Ureter (tissue), 1 donor: ENCODE results near the gene SUMF1. TPM values are rescaled to one million over a fixed set of nuclear protein-coding genes. Genes with fewer than 3 reads are reported as not detected.

ENCODE experiments used
- DNase-seq: peaks from one replicate; pipeline ENCODE4 v3.0.0-alpha.2; 2020; ENCODE audit warnings: low spot score
- total RNA-seq: library from RNA; stranded (reverse); gene quantifications from one replicate; pipeline ENCODE4 v1.2.4, GENCODE V29; 2023
- donor health status: DM: yes; HTN: yes; CAD: no.

Gene SUMF1
- total RNA-seq, 1 donor from 2014 or later, result 42.6 TPM

DNA sequence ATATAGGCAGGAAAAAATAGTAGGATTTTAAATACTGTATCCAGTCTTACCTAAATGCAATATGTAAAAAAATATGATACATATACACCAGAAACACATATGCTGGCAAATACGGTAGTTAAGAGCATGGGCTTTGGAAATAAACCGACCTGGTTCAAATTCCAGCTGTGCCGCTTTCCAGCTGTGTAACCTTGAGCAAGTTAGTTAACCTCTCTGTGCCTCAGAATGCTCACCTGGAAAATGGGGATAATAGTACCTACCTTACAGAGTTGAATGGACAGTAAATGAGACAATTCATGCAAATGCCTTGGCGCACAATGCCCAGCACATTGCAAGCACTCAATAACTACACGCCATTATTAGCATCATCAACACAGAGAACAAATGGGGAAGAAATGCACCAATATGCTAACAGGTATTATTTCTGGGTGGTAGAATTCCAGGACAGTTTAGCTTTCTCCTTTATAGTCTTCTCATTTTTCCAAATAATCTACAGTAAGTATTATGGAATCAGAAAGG is 50.6 kb downstream of the SUMF1 start:
- DNase-seq, result no peak

DNA sequence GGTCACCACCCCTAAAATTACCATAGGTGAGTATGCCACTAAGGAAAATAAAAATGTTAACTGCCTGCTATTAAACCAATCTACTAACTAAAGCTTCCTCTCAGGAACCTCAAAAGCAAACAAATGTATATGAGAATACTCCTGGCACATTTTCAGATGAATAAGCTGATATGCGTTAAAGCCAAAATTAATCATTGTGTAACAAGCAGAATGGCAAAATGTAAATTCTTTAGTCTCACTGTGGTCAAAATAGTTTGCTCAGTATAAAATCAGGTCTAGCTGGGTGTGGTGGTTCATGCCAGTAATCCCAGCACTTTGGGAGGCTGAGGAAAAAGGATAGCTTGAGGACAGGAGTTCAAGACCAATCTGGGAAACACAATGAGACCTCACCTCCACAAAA is 53.6 kb downstream of the SUMF1 start:
- no peak for DNase-seq

DNA sequence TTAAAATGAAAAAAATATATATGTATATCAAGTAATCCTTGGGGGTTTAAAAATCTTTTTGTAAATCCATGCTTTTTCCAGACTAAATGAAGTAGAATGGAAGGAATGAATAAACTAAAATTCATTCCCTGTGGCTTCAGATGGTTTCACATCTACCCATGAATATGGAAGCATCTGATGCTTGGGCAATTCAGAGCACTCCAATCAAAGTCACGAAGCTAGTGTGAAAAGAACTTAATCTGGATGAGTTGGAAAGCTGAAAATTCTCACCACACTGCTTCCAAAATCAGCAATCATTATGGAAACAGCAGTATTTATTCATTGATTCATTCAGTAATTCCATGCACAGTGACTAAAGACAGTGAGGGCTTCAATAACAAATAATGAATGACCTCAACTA is 55.2 kb downstream of the SUMF1 start:
- no peak for DNase-seq

DNA sequence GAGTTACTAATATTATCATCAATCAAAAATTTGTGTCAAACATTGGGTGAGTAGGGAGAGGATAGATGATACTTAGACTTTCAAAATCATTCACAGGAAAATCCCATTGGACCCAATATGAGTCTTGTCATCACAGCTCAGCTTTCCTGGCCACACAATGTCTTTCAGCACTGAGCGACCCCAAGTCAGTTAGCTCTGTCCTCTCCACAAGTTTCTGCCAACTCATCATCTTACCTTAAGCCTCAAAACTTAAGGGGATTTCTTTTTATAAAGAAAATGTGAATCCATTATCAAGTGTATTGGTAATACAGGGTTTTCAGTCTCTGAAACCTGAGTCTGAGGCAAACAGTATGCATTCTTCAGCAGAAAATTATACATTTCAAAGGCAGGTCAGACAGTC is 55.8 kb downstream of the SUMF1 start:
- no peak for DNase-seq

DNA sequence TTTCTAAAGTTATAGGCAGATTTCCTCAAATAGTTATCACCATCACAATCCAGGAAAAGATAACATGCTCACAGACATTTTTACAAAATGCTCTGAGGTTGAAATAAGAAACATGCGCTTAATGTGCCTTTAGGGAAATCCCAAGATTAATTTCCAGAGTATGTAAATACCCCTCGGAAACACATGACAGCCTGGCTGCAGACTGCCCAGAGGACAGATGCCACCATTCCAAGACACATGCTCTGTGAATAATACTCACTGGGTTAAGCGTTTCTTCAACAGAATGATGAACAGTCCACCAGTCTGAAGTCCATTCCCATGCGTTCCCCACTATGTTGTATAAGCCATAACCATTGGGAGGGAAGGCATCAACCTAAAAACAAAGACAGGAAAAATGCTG is 56.5 kb downstream of the SUMF1 start:
- no peak for DNase-seq

DNA sequence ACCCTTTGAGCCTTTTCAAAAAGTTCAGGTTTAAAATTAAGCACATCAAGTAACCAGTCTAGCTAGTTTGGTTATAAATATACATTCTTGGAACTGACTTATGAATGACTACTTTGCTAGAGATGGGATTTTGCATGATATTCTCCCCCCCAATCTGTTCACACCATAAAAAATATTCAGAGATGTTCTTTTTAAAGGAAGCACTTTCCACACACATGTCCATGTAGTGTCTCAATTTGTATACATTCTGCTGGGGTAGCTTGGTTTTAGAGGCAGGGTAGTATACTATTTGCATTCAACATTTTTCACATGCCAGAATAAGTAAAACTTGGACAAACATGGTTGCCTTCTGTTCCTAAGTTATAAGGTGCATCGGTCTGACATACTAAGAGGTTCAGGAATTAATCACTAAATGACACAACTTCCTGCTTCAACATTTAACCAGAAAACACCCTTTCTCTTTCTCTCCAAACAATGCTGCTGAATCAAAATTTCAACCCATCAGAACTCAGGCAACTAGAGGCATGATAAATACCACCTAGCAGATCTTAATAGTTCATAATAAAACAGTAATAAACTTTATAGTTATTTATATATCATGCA is 57.0 kb downstream of the SUMF1 start:
- DNase-seq, result no peak

DNA sequence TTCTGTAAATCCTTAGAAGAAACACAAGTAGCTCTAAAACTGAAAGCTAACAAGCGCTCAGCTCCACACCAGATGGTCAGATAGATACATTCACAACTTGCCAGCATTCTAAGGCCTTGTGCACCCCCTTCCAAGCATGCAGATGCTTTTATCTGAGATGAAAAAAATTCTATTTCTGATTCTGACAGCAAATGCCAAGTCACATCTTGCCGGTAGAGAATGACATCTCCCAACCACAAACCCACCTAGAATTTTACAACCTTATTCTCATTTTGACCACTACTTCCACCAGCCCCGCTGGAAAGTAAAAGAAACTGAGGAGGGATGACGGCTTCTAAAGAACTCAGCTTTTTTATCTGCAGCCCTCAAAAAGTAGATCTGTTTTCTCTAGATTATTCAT is 57.7 kb downstream of the SUMF1 start:
- DNase-seq, result no peak

DNA sequence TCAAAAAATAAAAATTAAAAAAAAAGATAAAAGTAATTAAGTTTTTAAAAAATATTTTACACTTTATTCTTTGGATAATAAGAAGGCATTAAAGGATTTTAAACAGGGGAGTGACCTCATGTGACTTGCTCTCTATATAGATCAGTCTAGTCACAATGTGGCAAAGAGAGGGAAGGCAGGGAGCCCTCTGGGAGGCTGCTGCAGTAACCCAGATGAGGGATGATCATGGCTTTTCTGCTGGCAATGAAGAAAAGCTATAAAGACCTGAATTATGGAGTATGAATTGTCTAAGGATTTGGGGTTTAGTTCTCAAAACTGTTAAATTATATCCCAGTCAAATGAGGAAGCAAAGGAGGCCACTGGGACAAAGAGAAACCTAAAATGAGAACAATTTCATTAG is 58.1 kb downstream of the SUMF1 start:
- no peak for DNase-seq

DNA sequence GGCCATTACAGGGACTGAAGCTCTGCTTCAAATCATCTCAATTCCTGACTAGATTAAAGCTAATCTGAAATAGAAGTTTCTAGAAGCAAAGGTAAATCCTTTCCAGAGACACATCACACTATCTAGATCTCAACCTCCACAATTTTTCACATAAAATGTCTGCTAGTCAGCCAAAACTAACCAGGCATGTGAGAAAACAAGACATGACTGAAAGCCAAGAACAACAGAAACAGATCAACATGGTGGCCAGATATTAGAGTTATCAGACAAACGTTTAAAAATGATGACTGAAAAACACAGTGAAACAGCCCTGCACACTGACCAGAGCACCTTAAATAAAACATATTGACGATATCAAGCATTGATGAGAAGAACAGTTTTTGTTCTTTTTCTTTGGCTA is 59.1 kb downstream of the SUMF1 start:
- DNase-seq, result no peak

DNA sequence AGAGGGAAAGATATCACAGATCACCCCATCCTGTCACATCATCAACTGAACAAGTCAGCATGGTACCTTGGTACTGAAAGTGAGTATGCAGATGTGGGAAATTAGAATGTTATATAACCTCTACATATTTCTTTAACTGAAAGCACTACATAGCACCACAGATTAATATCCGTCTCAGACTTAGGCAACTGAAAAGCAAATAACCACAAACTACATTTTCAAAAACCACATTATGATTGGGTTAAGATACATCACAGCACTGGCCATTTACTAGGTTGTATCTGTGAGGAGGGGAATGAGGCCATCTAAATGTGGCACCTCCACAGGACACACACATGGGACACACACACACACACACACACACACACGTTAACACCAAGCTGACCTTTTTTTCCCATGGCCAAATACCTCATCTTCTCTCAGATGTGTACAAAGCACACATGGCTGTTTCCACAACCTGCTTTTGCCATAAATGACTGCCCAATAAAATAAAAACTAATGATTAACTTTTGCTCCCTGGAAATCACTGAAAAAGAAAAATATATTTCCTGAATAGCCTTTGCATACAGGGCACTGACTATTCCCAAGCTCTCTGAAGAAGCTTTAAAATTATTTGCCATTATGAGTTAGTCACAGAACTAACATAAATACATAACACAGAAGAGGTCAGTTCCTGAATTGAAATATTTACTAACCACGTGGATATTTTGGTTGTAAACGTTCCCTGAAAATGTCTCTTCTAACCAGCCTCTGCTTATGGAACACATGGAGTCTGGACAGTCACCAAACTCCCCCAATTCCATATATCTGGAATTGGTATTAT is 60.1 kb downstream of the SUMF1 start:
- no peak for DNase-seq

DNA sequence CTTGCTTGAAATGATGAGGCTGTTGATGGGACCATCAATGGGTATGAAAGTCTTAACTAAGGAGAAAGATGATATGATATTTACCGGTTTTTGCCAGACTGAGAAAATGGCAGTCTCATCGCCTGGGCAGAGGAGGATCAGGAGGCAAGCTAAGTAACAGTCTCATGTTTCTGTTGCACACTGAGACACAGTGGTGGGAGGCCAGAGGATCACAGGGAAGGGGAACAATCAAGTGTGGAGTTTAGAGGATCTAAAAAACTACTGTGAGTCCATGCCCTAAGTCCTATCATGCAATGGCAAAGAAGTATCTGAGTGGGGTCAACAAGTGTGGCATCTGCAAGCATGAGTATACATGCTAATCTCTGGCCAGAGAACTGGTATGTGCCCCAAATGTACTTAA is 62.2 kb downstream of the SUMF1 start:
- DNase-seq, result no peak

DNA sequence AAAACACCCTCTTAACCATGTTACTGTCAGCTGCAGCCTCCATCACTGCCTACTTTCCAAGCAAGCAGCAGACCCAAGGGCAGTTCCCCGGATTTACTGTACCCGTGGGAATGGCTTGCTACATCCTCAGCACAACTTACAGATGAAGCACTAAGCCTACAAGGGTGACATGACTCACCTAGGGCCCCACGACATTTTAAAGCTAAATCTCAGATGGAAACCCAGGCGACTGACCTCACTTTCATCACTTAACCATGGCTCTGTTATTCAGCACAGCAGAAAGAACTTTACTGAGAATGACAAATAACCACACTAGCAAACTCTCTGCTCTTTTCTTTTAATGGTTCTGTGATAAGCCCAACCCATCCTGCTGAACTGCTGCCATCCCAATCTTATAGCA is 65.6 kb downstream of the SUMF1 start:
- no peak for DNase-seq

DNA sequence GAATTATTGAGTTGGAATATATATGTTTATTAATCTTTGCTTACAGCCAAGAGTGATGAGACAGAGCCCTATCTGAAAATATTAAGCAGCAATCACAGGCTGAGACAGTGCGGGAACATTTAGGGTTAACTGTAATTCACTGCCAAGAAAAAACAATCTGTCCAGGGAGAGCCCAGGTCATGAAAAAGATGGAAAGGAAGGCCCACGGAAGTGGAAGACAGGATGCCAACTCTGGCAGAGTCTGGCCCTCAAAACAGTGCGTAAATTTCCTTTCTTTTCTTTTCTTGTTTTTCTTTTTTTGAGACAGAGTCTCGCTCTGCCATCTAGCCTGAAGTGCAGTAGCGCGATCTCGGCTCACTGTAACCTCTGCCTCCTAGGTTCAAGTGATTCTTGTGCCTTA is 67.6 kb downstream of the SUMF1 start:
- no peak for DNase-seq

DNA sequence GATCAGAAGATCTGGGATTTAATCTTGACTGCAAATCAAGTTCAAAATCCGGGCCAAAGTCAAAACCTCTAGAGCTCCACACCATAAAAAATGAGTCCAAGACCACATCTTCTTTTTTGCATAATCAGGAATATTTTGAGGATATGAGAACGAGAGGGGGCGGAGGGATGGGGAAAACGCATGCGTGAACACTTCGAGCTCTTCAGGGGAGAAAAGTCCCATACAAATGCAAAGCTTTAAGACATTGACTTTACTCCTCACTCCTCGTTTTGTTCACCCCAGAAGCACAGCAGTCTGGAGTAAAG is 68.2 kb downstream of the SUMF1 start:
- no peak for DNase-seq

DNA sequence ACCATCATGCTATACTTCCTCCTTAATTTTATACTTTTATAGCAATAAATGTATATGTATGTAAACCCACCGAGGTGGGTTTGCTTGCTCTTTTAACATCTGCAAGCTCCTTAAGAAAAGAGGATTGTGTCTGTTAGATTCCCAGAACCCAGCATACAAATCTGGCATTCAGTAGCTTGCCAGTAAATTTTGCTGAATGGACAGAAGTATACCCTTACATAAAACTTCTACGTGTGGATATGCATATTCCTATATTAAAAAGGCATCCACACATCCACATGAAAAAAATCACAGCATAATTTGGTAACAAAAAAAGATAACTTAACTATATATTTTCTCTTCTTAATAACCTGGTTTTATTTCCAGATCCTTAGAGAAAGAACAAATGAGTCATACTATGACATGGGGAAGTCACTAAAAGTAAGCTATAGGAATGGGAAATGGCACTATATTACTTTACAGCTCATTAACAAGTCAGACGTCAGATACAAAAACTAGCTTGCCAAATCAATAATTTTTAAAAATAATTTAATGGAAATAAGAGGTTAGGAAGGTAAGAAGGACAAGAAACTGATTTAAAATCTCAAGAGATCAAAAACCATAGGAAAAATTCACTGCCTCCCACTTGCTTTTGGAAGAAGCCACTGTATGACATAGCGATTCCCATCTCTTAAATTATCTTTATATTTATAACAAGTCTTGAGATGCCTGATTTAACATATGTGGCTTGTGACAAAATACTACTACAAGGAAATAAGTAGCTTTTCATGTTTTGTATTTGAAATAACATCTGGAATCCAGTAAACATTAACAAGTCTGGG is 68.7 kb downstream of the SUMF1 start:
- DNase-seq, result no peak

DNA sequence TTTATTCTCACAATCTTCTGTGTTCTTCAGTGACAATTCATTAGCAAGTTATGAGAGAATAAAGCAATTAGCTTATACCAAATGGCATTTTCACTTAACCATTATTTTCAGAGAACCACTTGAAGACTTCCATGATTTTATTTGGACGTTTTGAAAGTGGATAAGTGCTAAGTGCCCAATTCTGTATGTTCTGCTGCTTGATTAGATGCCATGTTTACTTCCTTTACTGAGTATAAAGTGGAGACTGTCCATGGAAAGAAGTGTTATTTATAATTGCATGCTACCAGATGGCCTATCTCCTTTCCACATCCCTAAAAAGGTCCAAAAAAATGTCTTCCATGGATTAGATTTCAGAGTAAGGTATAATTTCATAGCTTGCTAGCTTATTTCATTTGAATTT is 69.6 kb downstream of the SUMF1 start:
- no peak for DNase-seq

DNA sequence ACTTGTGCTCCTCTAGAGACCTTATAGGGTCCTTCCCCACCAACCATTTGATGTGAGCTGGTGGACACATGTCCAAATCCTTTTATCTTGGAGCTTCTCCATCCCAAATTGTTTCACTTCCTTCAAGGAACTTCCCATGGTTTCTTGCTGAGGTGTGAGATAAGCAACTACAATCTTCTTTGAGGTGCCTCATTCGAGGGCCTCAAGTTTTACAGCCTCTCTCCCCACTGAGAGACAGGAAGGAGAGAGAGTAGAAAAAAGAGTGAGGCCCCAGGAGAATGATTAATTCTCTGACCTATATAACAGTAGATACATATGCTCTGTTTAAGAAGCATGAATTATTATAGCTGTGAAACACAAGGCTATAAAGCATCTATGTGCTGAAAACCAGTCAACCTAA is 70.5 kb downstream of the SUMF1 start:
- no peak for DNase-seq

DNA sequence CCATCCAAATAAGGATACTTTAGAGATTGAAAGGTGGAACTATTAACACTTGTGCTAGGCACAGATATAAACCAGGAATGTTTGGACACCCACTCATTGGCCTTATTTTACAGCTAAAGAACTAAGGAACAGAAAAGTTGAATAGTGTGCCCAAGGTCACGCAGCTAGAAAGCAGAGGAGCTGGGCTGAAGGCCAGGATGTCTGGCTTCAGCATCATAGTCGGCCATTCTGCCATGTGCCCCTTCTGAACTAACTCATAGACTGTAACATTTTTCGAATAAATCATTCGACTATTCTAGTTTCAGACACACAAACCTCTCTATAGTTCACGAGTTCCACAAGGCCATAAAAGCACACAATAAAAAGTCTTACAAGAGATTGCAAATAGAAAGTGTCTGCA is 71.1 kb downstream of the SUMF1 start:
- DNase-seq, result no peak

DNA sequence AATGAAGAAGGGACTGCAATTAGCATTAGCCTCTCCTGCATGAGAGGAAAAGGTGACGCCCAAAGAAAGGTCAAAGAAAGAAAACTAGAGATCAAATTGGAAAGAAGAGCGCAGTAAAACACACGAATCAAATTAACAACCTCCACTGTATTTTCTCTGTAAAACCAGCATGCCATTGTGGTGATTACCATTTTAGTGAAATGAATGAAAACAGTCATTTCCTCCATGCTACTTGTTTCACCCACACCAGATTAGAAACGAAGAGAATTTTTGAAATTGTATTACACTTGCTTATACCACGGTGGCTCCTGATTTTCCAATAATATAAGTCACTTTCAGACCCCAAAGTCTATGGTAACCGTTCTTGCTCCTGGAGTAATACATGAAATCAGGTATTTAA is 71.6 kb downstream of the SUMF1 start:
- no peak for DNase-seq

DNA sequence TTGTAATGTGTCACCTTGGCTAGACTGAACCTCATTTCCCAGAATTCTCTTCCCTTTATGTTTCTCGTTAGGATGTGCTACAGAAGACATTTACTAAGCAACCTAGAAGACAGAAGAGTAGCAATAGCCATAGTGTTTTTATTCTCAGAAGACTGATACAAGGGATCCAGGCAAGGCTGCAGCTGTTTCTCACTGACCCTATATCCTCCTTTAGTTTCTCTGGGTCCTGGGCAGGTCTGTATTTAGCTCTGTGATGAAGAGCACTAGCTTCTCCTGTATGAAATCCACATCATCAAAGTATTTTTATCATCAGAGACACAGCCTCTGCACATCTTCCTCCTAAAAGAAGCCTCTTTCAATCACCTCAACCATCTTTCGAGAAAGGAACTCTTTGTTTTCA is 72.5 kb downstream of the SUMF1 start:
- no peak for DNase-seq

DNA sequence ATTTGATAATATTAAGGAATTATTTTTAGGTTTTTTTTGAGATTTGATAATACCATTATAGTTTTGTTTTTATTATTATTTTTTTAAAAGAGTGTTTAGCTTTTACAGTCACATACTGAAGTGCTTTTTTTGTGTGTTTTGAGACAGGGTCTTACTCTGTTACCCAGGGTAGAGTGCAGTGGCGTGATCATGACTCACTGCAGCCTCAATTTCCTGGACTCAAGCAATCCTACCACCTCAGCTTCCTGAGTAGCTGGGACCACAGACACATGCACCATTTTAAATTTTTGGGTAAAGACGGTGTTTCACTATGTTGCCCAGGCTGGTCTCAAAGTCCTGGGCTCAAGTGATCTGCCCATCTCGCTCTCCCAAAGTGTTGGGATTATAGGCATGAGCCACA is 73.0 kb downstream of the SUMF1 start:
- no peak for DNase-seq

DNA sequence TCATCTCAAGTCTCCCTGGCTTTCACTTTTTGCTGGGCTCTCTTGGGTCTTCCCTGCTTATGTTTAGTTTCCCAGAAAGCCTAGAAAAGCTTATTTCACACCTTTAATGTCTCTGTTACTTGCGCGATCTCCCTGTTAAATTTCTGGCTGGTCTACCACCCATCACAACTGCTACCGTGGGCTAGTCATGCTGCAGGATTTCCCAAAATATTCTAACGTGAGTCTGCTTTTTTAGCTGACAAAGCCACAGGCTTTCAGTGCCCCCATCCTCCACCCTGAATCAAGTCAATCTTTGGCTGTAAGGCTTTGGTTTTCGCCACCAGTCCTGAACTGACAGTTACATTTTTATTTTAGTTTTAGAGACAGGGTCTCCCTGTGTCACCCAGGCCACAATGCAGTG is 74.1 kb downstream of the SUMF1 start:
- DNase-seq, result no peak
